HUES48 (cell line): ENCODE results near the gene PTH.

Source experiments
- H3K27ac ChIP-seq: one replicate; pipeline ENCODE4 v1.7.0; 2013; ENCODE audit warnings: low read depth, low read length, inconsistent platforms
- H3K27me3 ChIP-seq: 2 replicates; pipeline ENCODE4 v1.6.1; 2013; ENCODE audit warnings: mild to moderate bottlenecking, low read length; ENCODE audit not compliant: control insufficient read depth, insufficient read depth
- H3K36me3 ChIP-seq: 2 replicates; pipeline ENCODE4 v1.6.1; 2013; ENCODE audit warnings: low read length; ENCODE audit not compliant: control insufficient read depth, insufficient read depth
- H3K4me1 ChIP-seq: 2 replicates; pipeline ENCODE4 v1.6.1; 2013; ENCODE audit warnings: mild to moderate bottlenecking, low read length; ENCODE audit not compliant: control insufficient read depth, insufficient read depth
- H3K4me3 ChIP-seq: 2 replicates; pipeline ENCODE4 v1.5.1; 2013; ENCODE audit warnings: mild to moderate bottlenecking, low read depth, low read length
- H3K9ac ChIP-seq: 2 replicates; pipeline ENCODE4 v1.6.1; 2013; ENCODE audit warnings: mild to moderate bottlenecking, low read depth, low read length, moderate library complexity
- H3K9me3 ChIP-seq: 2 replicates; pipeline ENCODE4 v1.6.1; 2013; ENCODE audit warnings: low read length; ENCODE audit not compliant: control insufficient read depth, insufficient read depth

Gene PTH

DNA sequence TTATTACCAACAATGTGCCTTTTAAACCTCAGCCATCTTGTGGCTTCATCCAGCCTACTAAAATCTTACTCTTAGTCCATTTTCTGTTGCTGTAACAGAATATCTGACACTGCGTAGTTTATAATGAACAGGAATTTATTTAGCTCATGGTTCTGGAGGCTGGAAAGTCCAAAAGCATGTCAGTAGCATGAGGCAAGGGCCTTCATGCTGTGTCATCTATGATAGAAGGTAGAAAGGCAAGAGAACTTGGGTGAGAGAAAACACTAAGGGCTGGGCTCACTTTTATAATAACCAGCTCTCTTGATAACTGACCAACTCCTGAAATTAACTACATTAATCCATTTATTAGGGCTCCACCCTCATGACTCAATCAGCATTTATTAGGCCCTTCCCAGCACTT lies 46.3 kb downstream of the PTH start:
- Histone ChIP-seq H3K27me3 (no peaks in the 10 kb centered on the region), H3K36me3 (no peaks in the 10 kb centered on the region), H3K27ac (no peak overlapping the region), H3K4me1 (peaks cover 9% of the 10 kb centered on the region; the same call in 1 of the 2 replicates), H3K9me3 (no peaks in the 10 kb centered on the region), H3K9ac (no peak overlapping the region), H3K4me3 (no peak overlapping the region)

DNA sequence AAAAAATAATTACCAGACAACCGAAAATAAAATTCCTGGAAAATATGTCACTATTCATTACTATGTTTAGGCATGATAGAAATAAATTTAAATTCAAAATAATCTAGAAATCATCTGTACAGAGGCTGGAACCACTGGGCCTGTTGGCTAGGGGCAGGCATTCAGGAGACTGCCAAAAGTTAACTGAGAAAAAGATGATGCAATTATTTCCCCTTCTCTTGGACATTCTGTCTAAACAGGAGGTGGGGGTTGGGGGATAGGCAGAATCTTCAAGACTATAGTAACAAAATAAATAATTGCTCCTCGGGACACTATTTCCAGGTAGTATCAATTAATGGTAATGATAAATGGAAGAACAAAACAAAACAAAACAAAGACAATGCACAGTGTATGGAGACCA lies 46.9 kb downstream of the PTH start:
- Histone ChIP-seq H3K9me3 (no peaks in the 10 kb centered on the region), H3K4me1 (peaks cover 9% of the 10 kb centered on the region; the same call in 1 of the 2 replicates), H3K36me3 (no peaks in the 10 kb centered on the region), H3K27ac (no peak overlapping the region), H3K4me3 (no peak overlapping the region), H3K27me3 (no peaks in the 10 kb centered on the region), H3K9ac (no peak overlapping the region)

DNA sequence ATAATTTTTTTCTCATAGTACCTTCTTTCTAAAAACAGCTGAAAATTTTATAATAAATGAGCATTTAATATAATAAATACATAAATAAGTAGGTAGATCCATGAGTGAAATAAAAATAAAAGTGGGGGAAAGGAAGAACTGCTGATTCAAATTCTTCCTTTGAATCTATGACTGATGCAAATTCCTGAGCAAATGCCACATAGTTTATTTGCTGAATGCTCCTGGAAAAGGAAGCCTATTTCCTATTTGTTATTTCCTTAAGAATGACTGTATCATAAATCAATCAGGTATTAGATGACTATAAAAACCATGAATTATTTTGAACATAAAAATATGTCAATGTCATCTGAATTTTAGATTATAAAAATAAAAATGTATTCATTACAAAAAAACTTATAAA lies 49.4 kb downstream of the PTH start:
- peaks cover 5% of the 10 kb centered on the region; the same call in 1 of the 2 replicates for H3K4me1 ChIP-seq
- H3K36me3 ChIP-seq: no peaks in the 10 kb centered on the region
- no peaks in the 10 kb centered on the region for H3K27me3 ChIP-seq
- H3K4me3 ChIP-seq: no peak overlapping the region
- no peak overlapping the region for H3K9ac ChIP-seq
- no peak overlapping the region for H3K27ac ChIP-seq
- no peaks in the 10 kb centered on the region for H3K9me3 ChIP-seq

DNA sequence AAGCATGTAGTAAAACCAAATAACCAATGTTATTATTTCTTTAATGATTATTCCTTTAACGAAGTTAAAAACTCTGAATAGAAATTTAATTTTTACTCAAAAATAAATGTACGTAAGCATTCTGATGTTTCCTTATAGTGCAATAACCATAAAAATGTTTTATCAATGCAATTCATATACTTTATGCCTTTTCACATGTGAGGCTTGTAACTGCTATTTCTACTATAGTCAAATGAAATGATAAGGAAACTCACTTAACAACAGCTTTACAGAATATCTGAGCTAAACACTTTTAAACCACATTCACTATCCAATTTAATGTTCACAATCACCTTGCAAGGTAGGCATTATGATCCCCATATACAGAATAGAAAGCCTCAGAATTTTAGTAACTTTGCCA lies 50.2 kb downstream of the PTH start:
- Histone ChIP-seq H3K9ac (no peak overlapping the region), H3K4me1 (peaks cover 2% of the 10 kb centered on the region; the same call in 1 of the 2 replicates), H3K4me3 (no peak overlapping the region), H3K27me3 (no peaks in the 10 kb centered on the region), H3K9me3 (no peaks in the 10 kb centered on the region), H3K27ac (no peak overlapping the region), H3K36me3 (no peaks in the 10 kb centered on the region)
